ENCODE results near the gene BANF1. TPM values are rescaled to one million over a fixed set of nuclear protein-coding genes. Genes with fewer than 3 reads are reported as not detected.

Gene BANF1
- total and polyA plus RNA-seq, 10 of the 15 experiments (the other 5 are each of a cell fraction or from before 2014, with no cell fraction given), result 99.0 to 574 (median 297) TPM

GRCh38 chr11:66051766-66052663 lies 49.7 kb downstream of the BANF1 start, which contains the start of gene SF3B2 (continued):
- TF ChIP-seq RELB (IDR thresholded peaks at IDR 0.05; ENCODE audit: low read depth) (peak; percentile 96), MLLT1 (IDR thresholded peaks at IDR 0.05) (peak; percentile 56), WRNIP1 (IDR thresholded peaks at IDR 0.05; ENCODE audit: borderline replicate concordance, low read depth, low read length) (no peak), TCF7 (IDR thresholded peaks at IDR 0.05; ENCODE audit: borderline replicate concordance) (no peak), ZNF207 (IDR thresholded peaks at IDR 0.05; ENCODE audit: borderline replicate concordance) (peak; percentile 54; the same call in 1 of the 2 replicates), TARDBP (IDR thresholded peaks at IDR 0.05; ENCODE audit: borderline replicate concordance) (peak; percentile 66), ATF7 (IDR thresholded peaks at IDR 0.05; ENCODE audit: low read depth) (no peak), DPF2 (IDR thresholded peaks at IDR 0.05) (peak; percentile 36), ESRRA (IDR thresholded peaks at IDR 0.05; ENCODE audit: low read length) (0 out of 2 replicates have a peak, but pooled peaks have one; percentile 19), MXI1 (IDR thresholded peaks at IDR 0.05; ENCODE audit: low read depth, low read length) (peak; percentile 64; the same call in 1 of the 2 replicates), ETV6 (conservative IDR thresholded peaks at IDR 0.05 in 1 of 2, IDR thresholded peaks at IDR 0.05 in 1 of 2; ENCODE audit: borderline replicate concordance in 1 of 2, low read depth in 1 of 2) (peak in 1 of 2 experiments; percentile 51; a peak in 1 of 4 replicates), STAT3 (IDR thresholded peaks at IDR 0.05; ENCODE audit: low read depth, low read length) (no peak), BCL11A (IDR thresholded peaks at IDR 0.05; ENCODE audit: low read depth, low read length) (no peak), IRF3 (IDR thresholded peaks at IDR 0.05) (peak; percentile 54; the same call in 1 of the 2 replicates), ASH2L (IDR thresholded peaks at IDR 0.05; ENCODE audit: borderline replicate concordance, low read depth) (no peak), ZNF274 (IDR thresholded peaks at IDR 0.05; ENCODE audit: insufficient read depth, insufficient read length) (no peak), HSF1 (IDR thresholded peaks at IDR 0.05; ENCODE audit: low read depth, low read length) (peak; percentile 43; the same call in 1 of the 2 replicates), NFYB (IDR thresholded peaks at IDR 0.05; ENCODE audit: insufficient read depth, low read depth, low read length) (peak; percentile 78; the same call in 1 of the 2 replicates)
- TF ChIP-seq, protein P1, sequence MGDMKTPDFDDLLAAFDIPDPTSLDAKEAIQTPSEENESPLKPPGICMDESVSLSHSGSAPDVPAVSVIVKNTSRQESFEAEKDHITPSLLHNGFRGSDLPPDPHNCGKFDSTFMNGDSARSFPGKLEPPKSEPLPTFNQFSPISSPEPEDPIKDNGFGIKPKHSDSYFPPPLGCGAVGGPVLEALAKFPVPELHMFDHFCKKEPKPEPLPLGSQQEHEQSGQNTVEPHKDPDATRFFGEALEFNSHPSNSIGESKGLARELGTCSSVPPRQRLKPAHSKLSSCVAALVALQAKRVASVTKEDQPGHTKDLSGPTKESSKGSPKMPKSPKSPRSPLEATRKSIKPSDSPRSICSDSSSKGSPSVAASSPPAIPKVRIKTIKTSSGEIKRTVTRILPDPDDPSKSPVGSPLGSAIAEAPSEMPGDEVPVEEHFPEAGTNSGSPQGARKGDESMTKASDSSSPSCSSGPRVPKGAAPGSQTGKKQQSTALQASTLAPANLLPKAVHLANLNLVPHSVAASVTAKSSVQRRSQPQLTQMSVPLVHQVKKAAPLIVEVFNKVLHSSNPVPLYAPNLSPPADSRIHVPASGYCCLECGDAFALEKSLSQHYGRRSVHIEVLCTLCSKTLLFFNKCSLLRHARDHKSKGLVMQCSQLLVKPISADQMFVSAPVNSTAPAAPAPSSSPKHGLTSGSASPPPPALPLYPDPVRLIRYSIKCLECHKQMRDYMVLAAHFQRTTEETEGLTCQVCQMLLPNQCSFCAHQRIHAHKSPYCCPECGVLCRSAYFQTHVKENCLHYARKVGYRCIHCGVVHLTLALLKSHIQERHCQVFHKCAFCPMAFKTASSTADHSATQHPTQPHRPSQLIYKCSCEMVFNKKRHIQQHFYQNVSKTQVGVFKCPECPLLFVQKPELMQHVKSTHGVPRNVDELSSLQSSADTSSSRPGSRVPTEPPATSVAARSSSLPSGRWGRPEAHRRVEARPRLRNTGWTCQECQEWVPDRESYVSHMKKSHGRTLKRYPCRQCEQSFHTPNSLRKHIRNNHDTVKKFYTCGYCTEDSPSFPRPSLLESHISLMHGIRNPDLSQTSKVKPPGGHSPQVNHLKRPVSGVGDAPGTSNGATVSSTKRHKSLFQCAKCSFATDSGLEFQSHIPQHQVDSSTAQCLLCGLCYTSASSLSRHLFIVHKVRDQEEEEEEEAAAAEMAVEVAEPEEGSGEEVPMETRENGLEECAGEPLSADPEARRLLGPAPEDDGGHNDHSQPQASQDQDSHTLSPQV (IDR thresholded peaks at IDR 0.05), result no peak
